Endothelial cell of umbilical vein (primary cell): ENCODE data around the gene AKAP13. TPM values are rescaled to one million over a fixed set of nuclear protein-coding genes. Genes with fewer than 3 reads are reported as not detected.

Source experiments
- BruUV-seq: library from RNA; stranded (reverse); fragments of 400-500 nt; replicated peaks from 2 replicates; lab custom pipeline; 2021; lab: Mats Ljungman, UMichigan
- CTCF ChIA-PET: fragments of 300-600, 350-600 bp; sonication (Branson Sonifier 250); formaldehyde crosslinking; loops from one replicate; lab custom pipeline; 2021; ENCODE audit warnings: antibody characterized with exemption, inconsistent platforms; lab: Charles Lee
- POLR2A ChIA-PET: fragments of 300-600, 350-600 bp; sonication (Branson Sonifier 250); formaldehyde crosslinking; loops from one replicate; lab custom pipeline; 2021; ENCODE audit warnings: antibody characterized with exemption, inconsistent platforms; lab: Charles Lee
- DNase-seq: peaks from one replicate; pipeline ENCODE4 v3.0.0-alpha.2; 2011; ENCODE audit warnings: low read depth, low spot score
- FAIRE-seq: peaks from 2 replicates; lab custom pipeline; 2011; peaks lifted over from hg19 to GRCh38; lab: Jason Lieb, UNC
- H2AFZ ChIP-seq: 2 replicates; pipeline ENCODE4 v1.6.0; 2012; ENCODE audit warnings: low read depth, low read length, control low read depth, inconsistent platforms
- H3K27ac ChIP-seq: 2 replicates; pipeline ENCODE4 v1.5.1; 2011; ENCODE audit warnings: low read depth, mild to moderate bottlenecking, control low read depth, low read length, moderate library complexity; ENCODE audit not compliant: insufficient read depth
- H3K27me3 ChIP-seq, 2 experiments: 2 replicates each; pipeline versions ENCODE4 v1.6.0 to v1.6.1; 2011; ENCODE audit warnings: low read length in 2 of 2, mixed read lengths in 1 of 2; ENCODE audit not compliant: control insufficient read depth in 2 of 2, insufficient read depth in 2 of 2
- H3K36me3 ChIP-seq, 2 experiments: 2 replicates in 1 of 2; 3 replicates in 1 of 2; pipeline ENCODE4 v1.5.1; 2011; ENCODE audit warnings: low read length in 2 of 2, mild to moderate bottlenecking in 1 of 2, moderate library complexity in 1 of 2; ENCODE audit not compliant: control insufficient read depth in 2 of 2, insufficient read depth in 2 of 2; ENCODE audit errors: extremely low read depth in 1 of 2
- H3K4me1 ChIP-seq: 3 replicates; pipeline ENCODE4 v1.5.1; 2011; ENCODE audit warnings: mild to moderate bottlenecking, low read length; ENCODE audit not compliant: control insufficient read depth, insufficient read depth; ENCODE audit errors: extremely low read depth
- H3K4me2 ChIP-seq: 2 replicates; pipeline ENCODE4 v1.6.1; 2011; ENCODE audit warnings: low read length, control low read depth, mixed read lengths; ENCODE audit not compliant: insufficient read depth
- H3K4me3 ChIP-seq, 3 experiments: fragments of 200-600 bp in 1 of 3; sonication (generic), shearing (Covaris generic) in 1 of 3; replicated peaks in 1 of 3; 2 replicates each; pipeline ENCODE4 v1.5.1; 2011 to 2016; ENCODE audit warnings: control low read depth in 3 of 3, low read length in 3 of 3, mild to moderate bottlenecking in 2 of 3, inconsistent platforms in 1 of 3, low read depth in 1 of 3, moderate library complexity in 1 of 3; ENCODE audit not compliant: insufficient read depth in 1 of 3
- H3K79me2 ChIP-seq: 2 replicates; pipeline ENCODE4 v1.6.0; 2012; ENCODE audit warnings: low read length, inconsistent platforms; ENCODE audit not compliant: control insufficient read depth, insufficient read depth
- H3K9ac ChIP-seq: replicated peaks from 2 replicates; pipeline ENCODE3; 2011; ENCODE audit warnings: low read length, control low read depth; ENCODE audit not compliant: insufficient read depth; ENCODE audit errors: extremely low read depth
- H3K9me1 ChIP-seq: replicated peaks from 3 replicates; pipeline ENCODE4 v1.6.0; 2011; ENCODE audit warnings: mild to moderate bottlenecking, low read length; ENCODE audit not compliant: control insufficient read depth, insufficient read depth; ENCODE audit errors: extremely low read depth
- H3K9me3 ChIP-seq: replicated peaks from 2 replicates; pipeline ENCODE4 v1.5.1; 2012; ENCODE audit warnings: low read length, inconsistent platforms; ENCODE audit not compliant: control insufficient read depth, insufficient read depth
- H4K20me1 ChIP-seq: replicated peaks from 2 replicates; pipeline ENCODE3; 2011; ENCODE audit warnings: mild to moderate bottlenecking, low read length; ENCODE audit not compliant: control insufficient read depth, insufficient read depth; ENCODE audit errors: extremely low read depth
- EZH2 ChIP-seq: IDR thresholded peaks from 2 replicates; pipeline ENCODE4 v1.6.1; 2012; ENCODE audit warnings: borderline replicate concordance, low read depth, mild to moderate bottlenecking, moderate library complexity, low read length, inconsistent platforms; ENCODE audit not compliant: severe bottlenecking
- FOS ChIP-seq: IDR thresholded peaks from 2 replicates; pipeline ENCODE4 v1.6.1; 2011; ENCODE audit warnings: mild to moderate bottlenecking, low read length, moderate library complexity, borderline replicate concordance; ENCODE audit not compliant: insufficient read depth
- GATA2 ChIP-seq: IDR thresholded peaks from 2 replicates; pipeline ENCODE4 v1.7.0; 2011; ENCODE audit warnings: low read depth, mild to moderate bottlenecking, moderate library complexity, mixed read lengths, low read length; ENCODE audit not compliant: insufficient read length, insufficient read depth
- JUN ChIP-seq: IDR thresholded peaks from 2 replicates; pipeline ENCODE4 v1.6.1; 2011; ENCODE audit warnings: borderline replicate concordance, low read depth; ENCODE audit not compliant: insufficient read length, insufficient read depth
- MYC ChIP-seq: IDR thresholded peaks from one replicate; pipeline ENCODE4 v1.6.1; 2011; ENCODE audit warnings: mild to moderate bottlenecking, low read depth, low read length
- POLR2A ChIP-seq: IDR thresholded peaks from 2 replicates; pipeline ENCODE4 v1.6.1; 2012; ENCODE audit warnings: low read depth, mild to moderate bottlenecking, control low read depth, low read length
- POLR2AphosphoS5 ChIP-seq: IDR thresholded peaks from 2 replicates; pipeline ENCODE4 v1.6.1; 2012; ENCODE audit warnings: low read depth, mild to moderate bottlenecking, control low read depth, low read length, moderate library complexity; ENCODE audit not compliant: insufficient read depth
- dilution Hi-C: fragments of 300-500 bp; cut with MboI; formaldehyde crosslinking; loops from one replicate; pipeline ENCODE4 v1.15.0; 2019; ENCODE audit warnings: low sequenced_read_pairs; ENCODE audit not compliant: extremely low pct_ligation_motif_present
- intact Hi-C: fragments of 100-400 bp; cut with micrococcal nuclease; formaldehyde crosslinking; loops from one replicate; pipeline ENCODE4 v1.10.0; 2022
- polyA plus RNA-seq, 4 experiments: library from polyadenylated mRNA; depleted of rRNA in 3 of 4; stranded (reverse) in 3 of 4; unstranded in 1 of 4; fragments of >200 nt; gene quantifications; 2 replicates each; pipeline versions ENCODE4 v1.2.1 to v1.2.3, GENCODE V29; 2011 to 2012; ENCODE audit warnings: missing spikeins in 1 of 4
- total RNA-seq: library from RNA; stranded (reverse); gene quantifications from 2 replicates; pipeline ENCODE4 v1.2.3, GENCODE V29; 2021
- TF ChIP-seq, protein P1 (sequence below): IDR thresholded peaks from 2 replicates; pipeline ENCODE4 v1.6.1; 2011; ENCODE audit not compliant: insufficient read depth, insufficient read length

The AKAP13 gene
- total and polyA plus RNA-seq, 2 donors (not counting 3 experiments of a cell fraction or from before 2014, with no cell fraction given): 22.8 to 87.8 TPM

DNA sequence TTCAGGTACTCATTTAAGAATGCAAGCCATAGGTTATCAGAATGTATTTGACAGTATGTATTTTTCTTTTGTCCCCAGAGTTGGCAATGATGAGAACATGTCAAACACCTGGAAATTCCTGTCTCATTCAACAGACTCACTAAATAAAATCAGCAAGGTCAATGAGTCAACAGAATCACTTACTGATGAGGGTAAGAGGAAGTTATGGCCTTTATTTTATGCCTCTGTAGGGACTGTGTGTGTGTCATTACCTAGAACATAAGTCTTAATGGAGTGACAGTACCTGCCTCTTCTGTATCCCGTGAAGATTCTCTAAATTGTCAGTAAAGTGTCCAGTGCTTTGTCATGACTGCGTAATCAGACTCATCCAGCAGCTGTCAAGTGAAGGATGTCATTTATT lies 336.8 kb downstream of the AKAP13 start:
- dilution Hi-C loops (no loop called here), intact Hi-C loops (no loop called here)
- no TSS peak for BruUV-seq
- Histone ChIP-seq H2AFZ (no peak overlapping the region), H3K4me1 (no peaks in the 10 kb centered on the region), H3K36me3 (peaks cover 18 to 28% of the 10 kb centered on the region in 2 experiments), H3K9me3 (no peaks in the 10 kb centered on the region), H3K27ac (no peak overlapping the region), H3K79me2 (no peaks in the 10 kb centered on the region), H3K9me1 (no peaks in the 10 kb centered on the region), H4K20me1 (no peaks in the 10 kb centered on the region), H3K4me3 (no peak overlapping the region), H3K27me3 (no peaks in the 10 kb centered on the region), H3K4me2 (no peak overlapping the region), H3K9ac (no peak overlapping the region)
- ChIA-PET CTCF (no interaction called here), POLR2A (no interaction called here)
- TF ChIP-seq GATA2: no peak
- no peak for TF ChIP-seq JUN
- TF ChIP-seq MYC: no peak
- TF ChIP-seq, protein P1, sequence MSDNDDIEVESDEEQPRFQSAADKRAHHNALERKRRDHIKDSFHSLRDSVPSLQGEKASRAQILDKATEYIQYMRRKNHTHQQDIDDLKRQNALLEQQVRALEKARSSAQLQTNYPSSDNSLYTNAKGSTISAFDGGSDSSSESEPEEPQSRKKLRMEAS: no peak
- no peak for TF ChIP-seq EZH2
- no peak for TF ChIP-seq POLR2A
- FAIRE-seq (no peak), DNase-seq (no peak)

DNA sequence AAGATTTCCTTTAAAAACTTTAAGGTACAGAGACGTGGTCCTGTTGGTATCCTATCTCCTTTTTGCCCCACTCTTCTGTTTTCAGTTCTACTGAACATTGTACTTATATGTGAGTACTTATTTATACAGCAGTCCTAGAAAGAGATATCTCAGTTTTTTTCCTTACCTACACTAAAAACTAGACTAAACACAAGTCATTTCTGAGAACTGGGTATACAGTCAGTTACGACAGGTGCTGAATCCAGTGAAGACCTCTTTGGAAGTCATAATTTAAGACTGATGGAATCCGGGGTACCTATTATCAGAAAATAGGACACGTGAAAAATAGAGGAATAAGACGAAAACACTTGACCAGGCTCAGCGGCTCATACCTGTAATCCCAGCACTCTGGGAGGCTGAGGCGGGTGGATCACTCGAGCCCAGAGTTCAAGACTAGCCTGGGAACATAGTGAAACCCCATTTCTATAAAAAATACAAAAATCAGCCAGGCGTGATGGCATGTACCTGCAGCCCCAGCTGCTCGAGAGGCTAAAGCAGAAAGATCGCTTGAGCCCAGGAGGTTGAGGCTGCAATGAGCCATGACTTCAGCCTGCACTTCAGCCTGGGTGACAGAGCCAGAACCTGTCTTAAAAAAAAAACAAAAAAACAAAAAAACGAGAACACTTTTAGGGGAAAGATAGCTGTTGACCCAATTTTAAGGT lies 338.0 kb downstream of the AKAP13 start:
- TF ChIP-seq EZH2 (no peak), GATA2 (no peak), MYC (no peak), POLR2AphosphoS5 (no peak), FOS (no peak), POLR2A (no peak), JUN (no peak)
- Histone ChIP-seq H3K4me2 (no peak overlapping the region), H3K27me3 (no peaks in the 10 kb centered on the region), H3K9me3 (no peaks in the 10 kb centered on the region), H3K79me2 (no peaks in the 10 kb centered on the region), H4K20me1 (no peaks in the 10 kb centered on the region), H3K4me1 (no peaks in the 10 kb centered on the region), H3K9me1 (no peaks in the 10 kb centered on the region), H3K4me3 (no peak overlapping the region), H3K27ac (no peak overlapping the region), H2AFZ (no peak overlapping the region), H3K36me3 (peaks cover 26 to 35% of the 10 kb centered on the region in 2 experiments), H3K9ac (no peak overlapping the region)
- BruUV-seq: no TSS peak
- dilution Hi-C loops (no loop called here), intact Hi-C loops (no loop called here)
- POLR2A ChIA-PET: no interaction called here
- DNase-seq (no peak), FAIRE-seq (no peak)
- CTCF ChIA-PET: no interaction called here
